Hippocampal formation (tissue), 2 donors: Measurements from ENCODE around the gene ARHGAP10.
A peak's percentile ranks its signal among the peaks of the same experiment; 100 is the strongest.

Experiments
- DNase-seq, 2 donors: peaks; one replicate each; lab custom pipeline; 2025; lab: John Stamatoyannopoulos, UW

ARHGAP10 gene

GRCh38 chr4:147731580-147732517, at the start of gene ARHGAP10:
Gene ARHGAP10, plus strand, starts transcription at chr4:147732088. Its CDS starts 214 bp downstream, at chr4:147732302.
- DNase-seq: peak in 1 of 2 donors; percentile 37

- DNase-seq: no peak
These were observed 49.1 kb upstream of the ARHGAP10 start for GRCh38 chr4:147682755-147683154.

GRCh38 chr4:147683188-147683591, 48.7 kb upstream of the ARHGAP10 start:
- peak in 1 of 2 donors; percentile 11 for DNase-seq

GRCh38 chr4:147683717-147684700, 47.9 kb upstream of the ARHGAP10 start, which contains the start of gene PRMT9:
Gene PRMT9, minus strand, starts transcription at chr4:147684163. Its CDS starts 176 bp downstream, at chr4:147683987.
- peak; percentile 79 to 81 for DNase-seq

- no peak for DNase-seq
These were observed 42.8 kb upstream of the ARHGAP10 start for GRCh38 chr4:147689067-147689466.

- DNase-seq: no peak
These were observed 40.1 kb upstream of the ARHGAP10 start for GRCh38 chr4:147691820-147692219.

GRCh38 chr4:147693218-147693617, 38.7 kb upstream of the ARHGAP10 start:
- no peak for DNase-seq

- DNase-seq: no peak
These were observed 35.0 kb upstream of the ARHGAP10 start for GRCh38 chr4:147696866-147697265.

GRCh38 chr4:147704846-147705245, 27.0 kb upstream of the ARHGAP10 start:
- no peak for DNase-seq

- peak; percentile 6 to 22 for DNase-seq
These were observed 23.8 kb upstream of the ARHGAP10 start for GRCh38 chr4:147707892-147708672.

GRCh38 chr4:147709999-147710398, 21.9 kb upstream of the ARHGAP10 start:
- no peak for DNase-seq

GRCh38 chr4:147714575-147715401, 17.1 kb upstream of the ARHGAP10 start:
- no peak for DNase-seq

- no peak for DNase-seq
These were observed 14.0 kb upstream of the ARHGAP10 start for GRCh38 chr4:147717878-147718277.

- DNase-seq: no peak
These were observed 8.6 kb upstream of the ARHGAP10 start for GRCh38 chr4:147723326-147723725.

- no peak for DNase-seq
These were observed 7.3 kb upstream of the ARHGAP10 start for GRCh38 chr4:147724468-147725201.

GRCh38 chr4:147725673-147726072, 6.2 kb upstream of the ARHGAP10 start:
- DNase-seq: no peak

GRCh38 chr4:147727476-147728028, 4.3 kb upstream of the ARHGAP10 start:
- no peak for DNase-seq

GRCh38 chr4:147730333-147730732, 1.6 kb upstream of the ARHGAP10 start:
- no peak for DNase-seq

- DNase-seq: no peak
These were observed 789 bp downstream of the ARHGAP10 start for GRCh38 chr4:147732518-147733235.
